ENCODE data around the gene PHOSPHO2.

Gene PHOSPHO2

GRCh38 chr2:169716238-169716886 is 22.1 kb downstream of the PHOSPHO2 start:
- DNase-seq (ENCODE audit: low read depth in 2 of 2): no peak

DNA sequence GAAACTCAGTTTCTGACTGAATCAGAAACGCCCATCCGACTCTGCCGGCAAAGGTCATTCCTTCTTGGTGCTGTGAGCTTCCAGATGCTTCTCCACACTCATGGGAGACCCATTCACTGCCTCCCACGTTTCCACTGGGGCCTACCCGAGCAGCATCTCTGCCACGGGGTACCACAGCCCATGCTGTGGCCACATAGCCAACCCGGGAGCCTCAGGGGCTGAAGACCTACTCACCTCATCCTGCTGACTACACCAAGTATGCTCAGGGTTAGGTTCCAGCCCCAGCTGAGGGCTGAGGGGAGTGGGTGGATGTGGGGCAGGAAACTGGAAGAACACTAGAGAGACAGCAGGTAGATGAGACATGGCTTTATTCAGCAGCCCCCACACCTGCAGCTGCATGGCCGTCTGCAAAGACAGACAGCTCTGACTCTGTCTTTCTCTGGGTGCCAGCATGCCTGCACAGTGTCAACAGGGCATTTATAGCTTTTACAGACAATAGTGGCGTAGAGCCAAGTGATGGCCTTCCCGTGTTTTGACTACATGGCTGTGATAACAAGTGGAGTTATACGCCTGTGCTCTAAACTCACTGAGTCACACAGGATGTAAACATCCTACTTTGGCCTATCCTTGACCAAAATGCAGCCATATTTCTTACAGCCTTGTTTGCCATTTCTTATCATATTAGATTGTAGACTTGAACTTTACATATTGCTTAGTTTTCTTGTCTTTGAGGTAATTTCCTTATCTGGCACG is 22.8 kb downstream of the PHOSPHO2 start:
- no peak for DNase-seq (ENCODE audit: low read depth in 2 of 2)

GRCh38 chr2:169717691-169718063 is 23.4 kb downstream of the PHOSPHO2 start:
- no peak for DNase-seq (ENCODE audit: low read depth in 2 of 2)

DNA sequence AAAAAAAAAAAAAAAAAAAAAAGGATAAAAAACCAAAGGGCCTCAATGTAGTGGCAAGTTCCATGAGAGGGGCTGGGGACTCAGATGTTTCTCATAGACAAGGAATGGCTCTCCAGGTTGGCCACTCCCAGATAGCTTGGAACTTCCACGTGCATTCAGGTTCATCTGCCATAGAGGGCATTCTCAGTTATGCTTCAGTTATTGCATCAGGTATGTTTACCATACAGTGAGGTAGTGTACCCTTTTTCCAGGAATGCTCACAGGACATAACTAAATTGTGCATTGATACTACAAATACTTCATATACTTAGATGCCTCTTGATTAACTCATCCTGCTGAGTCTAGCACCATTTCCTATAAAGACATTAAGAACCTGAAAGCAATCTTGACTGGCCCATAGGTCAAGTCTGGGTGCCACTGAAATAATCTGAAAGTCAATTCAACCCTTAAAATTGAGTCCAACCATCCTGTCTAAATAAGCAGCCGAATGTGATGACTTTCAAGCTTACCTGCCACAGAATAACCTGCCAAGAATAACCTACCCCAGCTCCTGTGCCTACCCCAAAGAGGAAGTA is 24.7 kb downstream of the PHOSPHO2 start:
- DNase-seq (ENCODE audit: low read depth in 2 of 2): no peak

DNA sequence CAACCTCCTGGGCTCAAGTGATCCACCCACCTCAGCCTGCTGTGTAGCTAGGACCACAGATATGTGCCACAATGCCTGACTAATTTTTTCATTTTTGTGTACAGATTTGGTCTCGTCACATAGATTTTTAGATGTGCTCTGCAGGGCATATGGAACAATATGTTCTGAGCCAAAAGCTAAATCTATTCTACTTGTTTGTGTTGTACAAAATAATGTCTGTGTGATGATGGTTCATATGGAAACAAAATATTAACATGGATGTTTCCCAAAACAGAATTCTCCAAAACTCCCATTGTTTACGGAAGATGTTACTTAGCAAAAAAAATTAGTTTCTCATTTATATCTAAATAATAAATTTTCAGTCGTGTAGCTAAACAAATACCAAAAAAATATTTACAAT is 26.7 kb downstream of the PHOSPHO2 start:
- DNase-seq (ENCODE audit: low read depth in 2 of 2): no peak

DNA sequence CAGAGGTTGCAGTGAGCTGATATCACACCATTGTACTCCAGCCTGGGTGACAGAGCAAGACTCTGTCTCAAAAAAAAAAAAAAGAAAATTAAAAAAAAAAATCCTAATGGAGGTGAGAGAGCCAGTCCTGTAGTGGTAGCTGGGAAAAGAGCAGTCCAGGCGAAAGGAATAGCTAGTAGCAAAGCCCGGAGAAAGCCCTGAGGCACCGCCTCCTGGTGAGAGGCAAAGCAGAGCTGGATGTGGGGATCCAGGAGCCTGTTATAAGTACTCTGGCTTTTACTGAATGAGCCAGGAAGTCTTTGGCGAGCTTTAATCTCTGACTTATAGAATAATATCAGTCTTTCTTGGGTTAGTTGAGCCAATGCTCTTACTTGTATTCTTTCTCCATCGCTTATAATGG is 32.8 kb downstream of the PHOSPHO2 start:
- no peak for DNase-seq (ENCODE audit: low read depth in 2 of 2)

DNA sequence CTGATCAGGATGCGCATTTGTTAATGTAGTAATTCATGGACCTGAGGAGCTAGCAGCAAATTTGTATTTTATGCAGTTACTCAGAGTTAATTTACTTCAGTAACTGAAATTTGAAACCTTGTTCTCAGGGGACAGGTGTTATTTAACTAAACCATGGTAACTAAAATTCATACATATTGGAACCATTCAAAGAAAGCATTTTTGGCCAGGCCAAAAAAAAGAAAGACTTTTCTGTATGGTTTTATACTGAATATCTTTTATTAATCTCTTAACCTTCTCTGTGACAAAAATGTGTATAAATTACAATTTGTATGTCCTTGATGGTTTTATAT is 35.0 kb downstream of the PHOSPHO2 start:
- no peak for DNase-seq (ENCODE audit: low read depth in 2 of 2)

- no peak for DNase-seq (ENCODE audit: low read depth in 2 of 2)
Observed at GRCh38 chr2:169732075-169732474, 37.8 kb downstream of the PHOSPHO2 start.

DNA sequence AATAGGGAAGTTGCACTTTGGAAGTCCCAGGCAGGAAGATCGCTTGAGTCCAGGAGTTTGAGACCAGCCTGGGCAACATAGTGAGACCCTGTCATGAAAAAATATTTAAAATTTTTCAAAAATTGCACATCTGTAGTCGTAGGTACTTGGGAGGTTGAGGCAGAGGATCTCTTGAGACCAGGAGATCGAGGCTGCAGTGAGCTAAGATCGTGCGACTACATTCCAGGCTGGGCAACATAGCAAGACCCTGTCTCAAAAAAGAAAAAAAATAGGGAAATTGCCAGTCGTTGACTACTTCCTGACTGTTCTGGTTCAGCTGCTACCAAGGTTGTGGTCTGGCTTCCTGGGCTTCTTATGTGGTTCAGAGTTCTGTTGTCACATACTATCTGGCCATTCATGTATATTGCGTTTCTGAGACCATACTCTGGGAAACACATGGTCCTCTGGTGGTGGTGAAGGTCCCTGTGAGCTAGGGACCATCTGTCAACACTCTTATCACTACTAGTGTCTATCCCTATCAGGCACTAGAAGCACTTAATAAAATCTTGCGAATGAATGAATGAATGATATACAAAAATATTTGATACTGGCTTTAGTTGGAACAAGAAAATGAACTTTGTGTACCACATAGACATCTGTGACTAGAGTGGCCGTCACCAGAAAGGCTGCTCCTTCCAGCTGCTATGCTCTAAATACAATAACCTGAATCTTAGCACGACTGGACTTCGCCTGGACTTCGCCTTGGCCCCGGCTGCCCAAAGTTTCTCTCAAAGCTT is 38.5 kb downstream of the PHOSPHO2 start:
- no peak for DNase-seq (ENCODE audit: low read depth in 2 of 2)

- DNase-seq (ENCODE audit: low read depth in 2 of 2): no peak
Observed at GRCh38 chr2:169734169-169734847, 40.0 kb downstream of the PHOSPHO2 start.

DNA sequence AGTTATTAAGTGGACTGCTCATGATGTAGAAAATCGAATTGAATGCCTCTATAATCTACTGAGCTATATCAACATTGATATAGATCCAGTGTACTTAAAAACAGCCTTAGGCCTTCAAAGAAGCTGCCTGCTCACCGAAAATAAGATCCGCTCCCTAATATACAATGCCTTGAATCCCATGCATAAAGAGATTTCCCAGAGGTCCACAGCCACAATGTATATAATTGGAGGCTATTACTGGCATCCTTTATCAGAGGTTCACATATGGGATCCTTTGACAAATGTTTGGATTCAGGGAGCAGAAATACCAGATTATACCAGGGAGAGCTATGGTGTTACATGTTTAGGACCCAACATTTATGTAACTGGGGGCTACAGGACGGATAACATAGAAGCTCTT is 41.4 kb downstream of the PHOSPHO2 start:
- no peak for DNase-seq (ENCODE audit: low read depth in 2 of 2)

GRCh38 chr2:169736902-169737301 is 42.6 kb downstream of the PHOSPHO2 start:
- DNase-seq (ENCODE audit: low read depth in 2 of 2): no peak

DNA sequence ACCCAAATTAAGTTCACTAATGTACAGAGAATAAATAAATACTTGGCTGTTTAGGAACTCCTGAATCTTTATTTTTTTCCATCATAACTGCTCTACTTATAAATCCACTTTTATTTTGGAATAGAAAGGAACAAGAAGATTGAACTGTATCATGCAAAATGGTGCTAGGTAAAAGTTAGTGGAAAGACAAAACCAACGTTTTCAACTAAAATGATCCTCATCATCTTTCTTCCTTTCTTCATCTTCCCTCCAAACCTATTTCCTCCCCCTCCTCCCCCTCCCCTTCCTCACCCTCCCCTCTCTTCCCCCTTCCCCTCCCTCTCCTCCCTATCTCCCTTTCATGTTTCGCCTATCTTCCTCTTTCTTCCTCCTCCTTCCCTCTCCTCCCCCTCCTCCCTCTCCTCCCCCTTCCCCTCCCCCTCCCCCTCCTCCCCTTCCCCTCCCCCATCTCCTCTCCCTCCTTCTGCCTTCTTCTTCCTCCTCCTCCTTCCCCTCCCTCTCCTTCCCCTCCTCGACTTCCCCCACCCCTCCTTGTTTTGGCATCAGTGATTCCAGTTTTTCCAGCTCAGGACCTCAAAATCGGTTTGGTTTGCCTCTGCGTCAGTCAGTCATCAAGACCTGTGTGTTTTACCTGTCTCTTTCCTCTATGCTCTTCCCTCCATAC is 44.4 kb downstream of the PHOSPHO2 start:
- no peak for DNase-seq (ENCODE audit: low read depth in 2 of 2)

- no peak for DNase-seq (ENCODE audit: low read depth in 2 of 2)
Observed at GRCh38 chr2:169739351-169739750, 45.1 kb downstream of the PHOSPHO2 start.

DNA sequence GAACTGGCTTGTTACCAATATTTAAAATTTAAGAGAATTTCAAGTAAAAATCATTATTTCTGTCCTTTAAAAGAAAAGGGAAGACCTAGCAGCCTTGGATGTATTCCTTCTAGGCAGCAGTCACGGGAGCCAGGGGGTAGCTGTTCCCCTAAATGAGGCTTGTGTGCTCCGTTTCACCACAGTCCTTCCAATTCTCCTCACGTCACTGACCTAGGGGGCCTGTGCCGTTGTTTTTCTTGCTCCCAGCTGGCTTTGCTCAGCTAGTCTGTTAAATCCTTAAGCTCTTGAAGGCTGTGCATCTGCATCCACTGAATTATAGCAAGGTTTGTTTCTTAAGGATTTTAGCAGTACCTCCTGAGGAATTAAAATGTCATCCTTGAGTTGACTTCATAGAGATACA is 49.3 kb downstream of the PHOSPHO2 start:
- DNase-seq (ENCODE audit: low read depth in 2 of 2): no peak

DNA sequence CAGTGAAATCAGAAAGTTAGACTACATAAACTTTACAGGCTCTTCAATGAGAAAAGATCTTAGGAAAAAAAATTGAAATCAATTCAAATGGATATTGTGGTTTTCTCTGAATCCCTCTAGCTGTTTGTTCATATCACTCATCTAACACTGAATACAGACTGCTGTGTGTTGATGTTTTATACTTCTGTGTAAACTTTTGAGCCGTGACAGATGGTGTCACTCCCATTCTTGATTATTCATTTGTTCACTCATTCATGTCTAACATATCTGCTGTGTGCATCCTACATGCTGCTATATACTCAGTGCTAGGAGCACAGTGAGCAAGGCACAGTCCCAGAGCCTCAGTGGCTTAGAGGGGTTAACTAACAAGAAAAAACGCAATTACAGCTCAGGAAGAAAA is 52.0 kb downstream of the PHOSPHO2 start:
- DNase-seq (ENCODE audit: low read depth in 2 of 2): no peak

DNA sequence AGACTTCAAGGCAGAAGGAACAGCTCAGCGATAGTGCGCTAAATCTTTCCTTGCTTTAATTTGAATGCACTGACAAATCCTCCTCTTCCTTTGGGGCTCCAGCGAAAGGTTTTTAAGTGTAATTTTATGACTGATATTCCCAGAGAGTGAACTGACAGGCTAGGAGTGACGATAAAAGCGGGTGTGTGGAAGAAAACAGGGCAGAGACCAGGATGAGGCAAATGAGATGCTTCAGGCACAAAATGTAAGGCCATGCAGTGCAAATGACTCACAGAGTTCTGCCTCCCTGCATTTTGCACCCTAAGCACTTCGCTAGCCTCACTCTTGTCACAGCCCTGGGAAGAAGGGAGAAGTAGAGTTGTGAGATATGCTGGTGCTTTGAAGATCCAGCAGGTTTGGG is 54.0 kb downstream of the PHOSPHO2 start:
- DNase-seq (ENCODE audit: low read depth in 2 of 2): no peak
